Effector memory CD4-positive, alpha-beta T cell (primary cell): ENCODE data around the gene ABHD8.

Experiments used
- DNase-seq, 3 donors: peaks; one replicate each; pipeline ENCODE4 v3.0.0-alpha.2; 2020
- H3K27ac ChIP-seq: 2 replicates; pipeline ENCODE4 v1.7.0; 2013; ENCODE audit warnings: mild to moderate bottlenecking, low read length, moderate library complexity; ENCODE audit not compliant: insufficient read depth, poor library complexity, severe bottlenecking
- H3K27me3 ChIP-seq: replicated peaks from 2 replicates; pipeline ENCODE4 v1.7.0; 2013; ENCODE audit warnings: mild to moderate bottlenecking, low read length; ENCODE audit not compliant: insufficient read depth, control insufficient read depth, poor library complexity, severe bottlenecking
- H3K36me3 ChIP-seq: 2 replicates; pipeline ENCODE4 v1.7.0; 2013; ENCODE audit warnings: mild to moderate bottlenecking, low read length, moderate library complexity; ENCODE audit not compliant: control insufficient read depth, insufficient read depth
- H3K4me1 ChIP-seq: 2 replicates; pipeline ENCODE4 v1.7.0; 2013; ENCODE audit warnings: low read length, mild to moderate bottlenecking; ENCODE audit not compliant: control insufficient read depth, insufficient read depth, poor library complexity, severe bottlenecking
- H3K4me3 ChIP-seq: 2 replicates; pipeline ENCODE4 v1.7.0; 2013; ENCODE audit warnings: low read length, low read depth, mild to moderate bottlenecking; ENCODE audit not compliant: insufficient read depth, poor library complexity, severe bottlenecking
- H3K9me3 ChIP-seq: 2 replicates; pipeline ENCODE4 v1.7.0; 2013; ENCODE audit warnings: mild to moderate bottlenecking, low read length, moderate library complexity; ENCODE audit not compliant: control insufficient read depth

Gene ABHD8

DNA sequence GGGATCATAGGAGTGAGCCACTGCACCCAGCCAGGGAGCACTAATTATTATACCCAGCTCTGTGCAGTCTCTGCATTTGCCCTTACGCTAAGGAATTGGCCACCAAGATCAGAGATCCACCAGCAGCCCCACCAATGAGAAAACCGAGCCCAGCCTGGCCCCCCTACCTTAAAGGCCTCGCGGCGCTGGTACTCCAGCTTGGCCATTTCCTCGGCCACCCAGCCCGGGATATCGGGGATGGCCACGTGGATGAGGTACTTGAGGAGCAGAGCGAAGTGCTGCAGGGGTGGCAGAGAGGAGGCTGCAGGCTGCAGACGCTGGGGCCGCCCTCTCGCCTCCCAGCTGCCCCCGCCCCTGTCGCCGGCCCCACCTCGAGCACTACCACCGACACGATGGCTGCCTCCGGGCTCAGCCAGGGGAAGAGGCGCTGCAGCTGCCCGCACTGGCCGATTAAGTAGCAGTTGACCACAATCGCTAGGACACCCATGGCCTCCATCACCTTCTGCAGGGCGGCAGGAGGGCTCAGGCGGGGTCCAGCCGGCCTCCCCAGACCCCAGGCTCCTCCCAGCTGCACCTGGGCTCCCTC lies 23.9 kb upstream of the ABHD8 start:
- no peak for DNase-seq
- H3K36me3 ChIP-seq = no peaks in the 10 kb centered on the region

DNA sequence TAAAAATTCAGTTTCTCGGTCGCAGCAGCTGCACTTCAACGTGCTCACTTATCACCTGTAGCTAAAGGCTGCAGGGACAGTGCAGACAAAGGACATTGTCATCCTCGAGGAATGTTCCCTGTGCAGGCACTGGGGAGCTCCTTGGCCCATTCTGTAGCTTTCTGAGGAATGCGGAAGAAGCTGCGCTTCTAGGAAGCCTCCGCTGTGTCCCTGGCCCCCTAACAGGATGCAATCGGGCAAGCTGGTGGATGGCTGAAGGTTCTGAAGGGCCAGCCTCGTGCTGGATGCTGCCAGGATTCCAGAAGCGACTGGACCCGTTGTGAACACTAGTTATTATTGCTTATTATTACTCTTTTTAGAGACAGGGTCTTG lies 23.4 kb upstream of the ABHD8 start:
- Histone ChIP-seq H3K36me3 (no peaks in the 10 kb centered on the region), H3K27me3 (no peaks in the 10 kb centered on the region), H3K4me1 (peaks cover 15% of the 10 kb centered on the region), H3K9me3 (no peaks in the 10 kb centered on the region), H3K4me3 (no peak overlapping the region), H3K27ac (no peak overlapping the region)
- DNase-seq = no peak

More for the DNA sequence above, 23.9 kb upstream of the ABHD8 start:
- H3K9me3 ChIP-seq = no peaks in the 10 kb centered on the region
- H3K4me1 ChIP-seq = peaks cover 15% of the 10 kb centered on the region
- H3K4me3 ChIP-seq = no peak overlapping the region
- H3K27me3 ChIP-seq = no peaks in the 10 kb centered on the region
- no peak overlapping the region for H3K27ac ChIP-seq

DNA sequence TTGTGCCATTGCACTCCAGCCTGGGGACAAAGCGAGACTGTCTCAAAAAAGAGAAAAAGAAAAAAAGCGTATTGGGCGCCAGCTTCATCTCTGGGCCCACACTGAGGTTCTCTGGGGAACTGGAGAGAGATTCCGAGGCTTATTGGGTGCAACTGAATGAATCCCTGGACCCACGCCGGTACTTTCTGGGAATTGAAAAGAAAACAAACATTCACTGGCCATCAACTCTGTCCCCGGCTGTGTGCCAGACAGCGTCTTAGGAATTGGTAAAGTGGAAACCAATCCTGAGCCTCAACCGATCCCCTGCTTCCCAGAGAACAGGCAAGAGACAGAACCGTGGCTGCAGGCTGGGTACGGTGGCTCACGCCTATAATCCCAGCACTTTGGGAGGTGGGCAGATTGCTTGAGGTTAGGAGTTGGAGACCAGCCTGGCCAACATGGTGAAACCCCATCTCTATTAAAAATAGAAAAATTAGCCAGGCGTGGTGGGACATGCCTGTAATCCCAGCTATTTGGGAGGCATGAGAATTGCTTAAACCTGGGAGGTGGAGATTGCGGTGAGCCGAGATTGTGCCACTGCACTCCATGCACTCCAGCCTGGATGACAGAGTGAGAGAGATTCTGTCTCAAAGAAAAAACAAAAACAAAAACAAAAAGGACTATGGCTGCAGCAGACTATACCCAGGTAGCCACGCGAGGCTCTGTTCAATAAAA lies 22.8 kb upstream of the ABHD8 start:
- H3K4me1 ChIP-seq = peaks cover 15% of the 10 kb centered on the region
- H3K27me3 ChIP-seq = no peaks in the 10 kb centered on the region
- no peak overlapping the region for H3K4me3 ChIP-seq
- no peak overlapping the region for H3K27ac ChIP-seq
- no peak for DNase-seq
- no peaks in the 10 kb centered on the region for H3K9me3 ChIP-seq
- no peaks in the 10 kb centered on the region for H3K36me3 ChIP-seq

DNA sequence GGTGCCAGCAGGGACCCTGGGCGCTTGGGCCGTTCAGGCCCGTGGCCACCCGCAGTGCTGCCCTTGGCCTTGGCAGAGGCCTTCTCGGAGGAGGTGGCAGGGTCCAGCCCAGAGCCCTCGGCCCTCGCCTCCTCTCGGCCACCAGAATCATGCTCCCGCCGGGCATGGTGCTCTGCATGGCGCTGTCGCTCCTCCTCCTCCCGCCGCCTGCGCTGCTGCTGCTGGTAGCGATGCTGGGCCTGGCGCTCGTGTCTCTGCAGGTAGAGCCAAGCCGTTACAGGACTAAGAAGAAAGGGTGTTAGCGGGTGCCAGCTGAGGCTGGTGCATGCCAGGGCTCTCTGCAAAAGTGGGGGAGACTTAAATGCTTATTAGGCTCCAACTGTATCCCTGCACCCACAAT lies 21.9 kb upstream of the ABHD8 start:
- Histone ChIP-seq H3K36me3 (peaks cover 9% of the 10 kb centered on the region), H3K4me1 (peaks cover 15% of the 10 kb centered on the region), H3K9me3 (no peaks in the 10 kb centered on the region), H3K4me3 (no peak overlapping the region), H3K27ac (no peak overlapping the region), H3K27me3 (no peaks in the 10 kb centered on the region)
- DNase-seq = no peak

DNA sequence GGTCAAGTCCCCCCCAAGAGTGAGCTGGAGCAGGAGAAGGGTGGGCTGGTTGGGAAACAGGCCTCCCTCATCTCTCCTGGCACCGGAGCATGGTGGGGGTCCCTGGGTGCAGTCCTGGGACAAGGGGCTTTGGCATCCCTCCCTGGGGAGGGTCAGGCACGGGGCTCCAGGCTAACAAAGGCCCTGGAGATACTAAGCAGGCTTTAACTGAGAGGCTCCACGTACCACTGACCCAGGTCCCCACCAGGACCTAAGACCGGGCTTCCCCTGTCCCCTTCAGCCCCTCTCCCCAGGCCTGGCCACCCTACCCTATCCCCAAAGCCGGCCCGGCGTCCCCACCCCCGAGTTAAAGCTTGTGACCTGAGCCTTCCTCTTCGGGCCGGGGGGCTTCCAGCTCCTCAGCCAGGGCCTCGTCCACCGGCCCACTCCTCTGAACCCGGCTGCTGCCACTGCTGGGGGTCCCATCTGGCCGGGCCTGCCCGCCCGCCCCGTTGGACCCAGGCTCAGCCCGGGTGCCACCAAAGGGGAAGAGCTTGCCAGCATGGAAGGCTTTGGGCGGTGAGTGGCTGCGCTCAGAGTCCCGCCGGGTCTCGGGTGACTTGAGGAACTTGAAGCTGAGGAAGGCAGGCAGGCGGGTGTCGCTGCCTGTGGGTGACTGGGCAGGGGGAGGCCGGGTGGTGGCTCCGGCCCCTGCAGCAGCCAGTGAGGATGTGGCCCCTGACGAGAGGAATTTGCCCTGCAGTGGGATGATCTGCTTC lies 21.3 kb upstream of the ABHD8 start:
- Histone ChIP-seq H3K4me1 (peaks cover 14% of the 10 kb centered on the region), H3K9me3 (no peaks in the 10 kb centered on the region), H3K27me3 (no peaks in the 10 kb centered on the region), H3K36me3 (peaks cover 15% of the 10 kb centered on the region), H3K27ac (no peak overlapping the region), H3K4me3 (no peak overlapping the region)
- no peak for DNase-seq

DNA sequence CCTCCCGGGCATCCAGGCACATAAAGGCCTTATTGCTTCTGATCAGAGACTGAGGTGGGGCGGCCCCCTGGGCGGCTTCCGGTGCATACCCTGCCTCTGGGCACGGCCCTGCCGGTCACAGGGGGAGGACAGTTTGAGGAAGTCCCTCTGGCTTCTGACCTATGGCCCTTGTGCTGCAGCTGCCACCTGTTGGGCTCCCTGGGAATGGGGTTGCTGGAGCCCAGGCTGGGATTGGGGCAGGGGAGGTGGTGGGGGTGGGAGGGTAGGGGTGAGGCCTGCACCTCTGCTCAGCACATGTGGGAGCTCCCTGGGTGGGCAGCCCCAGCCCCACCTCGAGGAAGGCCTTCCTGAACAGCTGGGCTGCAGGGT lies 20.7 kb upstream of the ABHD8 start:
- Histone ChIP-seq H3K4me1 (peaks cover 9% of the 10 kb centered on the region), H3K27ac (no peak overlapping the region), H3K36me3 (peaks cover 21% of the 10 kb centered on the region), H3K27me3 (no peaks in the 10 kb centered on the region), H3K4me3 (no peak overlapping the region), H3K9me3 (no peaks in the 10 kb centered on the region)
- no peak for DNase-seq

DNA sequence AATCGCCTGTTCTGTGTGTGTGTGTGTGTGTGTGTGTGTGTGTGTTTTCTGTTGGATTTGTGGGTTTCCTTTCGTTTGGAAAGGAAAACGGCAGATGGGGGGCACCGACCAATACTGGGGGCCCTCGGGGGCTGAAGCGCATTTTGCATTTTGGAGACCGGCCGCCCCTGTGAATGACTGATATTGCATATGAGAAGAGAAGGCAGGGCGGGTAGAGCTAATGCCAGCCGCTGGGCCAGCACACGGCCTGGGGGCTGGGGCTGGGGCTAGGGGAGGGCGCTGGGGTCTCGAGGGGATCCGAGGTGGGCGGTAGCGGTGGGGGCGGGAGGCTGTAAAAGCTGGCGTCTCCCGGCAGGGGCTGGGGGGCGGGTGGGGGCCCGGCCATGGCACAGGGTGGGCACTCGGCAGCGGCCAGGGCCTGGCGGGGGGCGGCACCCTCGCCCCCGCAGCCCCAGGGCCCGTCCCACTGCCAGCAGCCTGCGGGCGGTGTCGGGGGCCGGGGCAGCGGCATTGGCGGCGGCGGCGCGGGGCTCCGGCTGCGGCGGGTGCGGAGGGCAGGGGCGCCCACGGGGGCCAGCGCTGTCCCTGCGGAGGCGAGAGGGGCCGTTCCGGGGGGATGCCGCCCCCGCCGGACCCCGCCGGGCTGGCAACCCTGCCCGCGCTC lies 20.2 kb upstream of the ABHD8 start:
- no peak overlapping the region for H3K27ac ChIP-seq
- peaks cover 6% of the 10 kb centered on the region for H3K4me1 ChIP-seq
- H3K4me3 ChIP-seq = no peak overlapping the region
- H3K36me3 ChIP-seq = peaks cover 24% of the 10 kb centered on the region
- no peaks in the 10 kb centered on the region for H3K9me3 ChIP-seq
- no peak for DNase-seq
- H3K27me3 ChIP-seq = no peaks in the 10 kb centered on the region

DNA sequence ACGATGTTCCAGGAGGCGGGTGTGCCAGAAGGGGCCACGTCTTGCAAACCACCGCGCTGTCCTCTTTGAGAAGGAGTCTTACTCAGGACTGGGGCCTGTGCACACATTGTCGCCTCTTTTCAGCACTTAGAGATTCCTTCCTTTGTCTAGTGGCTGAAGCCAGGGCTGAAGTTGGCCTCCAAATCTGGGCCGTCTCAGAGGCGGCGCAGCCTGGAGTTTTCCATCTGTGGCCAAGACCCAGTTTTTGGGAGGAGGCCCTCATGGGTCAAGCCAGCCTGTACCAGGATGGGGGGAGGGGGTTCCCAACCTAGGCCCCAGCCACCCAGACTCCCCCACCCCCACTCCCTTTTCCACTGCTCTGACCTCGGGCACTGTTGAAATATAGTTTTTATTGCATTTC lies 19.6 kb upstream of the ABHD8 start:
- no peak for DNase-seq
- H3K4me3 ChIP-seq = no peak overlapping the region
- peaks cover 24% of the 10 kb centered on the region for H3K36me3 ChIP-seq
- H3K27me3 ChIP-seq = no peaks in the 10 kb centered on the region
- no peaks in the 10 kb centered on the region for H3K9me3 ChIP-seq
- peaks cover 3% of the 10 kb centered on the region for H3K4me1 ChIP-seq
- H3K27ac ChIP-seq = no peak overlapping the region

DNA sequence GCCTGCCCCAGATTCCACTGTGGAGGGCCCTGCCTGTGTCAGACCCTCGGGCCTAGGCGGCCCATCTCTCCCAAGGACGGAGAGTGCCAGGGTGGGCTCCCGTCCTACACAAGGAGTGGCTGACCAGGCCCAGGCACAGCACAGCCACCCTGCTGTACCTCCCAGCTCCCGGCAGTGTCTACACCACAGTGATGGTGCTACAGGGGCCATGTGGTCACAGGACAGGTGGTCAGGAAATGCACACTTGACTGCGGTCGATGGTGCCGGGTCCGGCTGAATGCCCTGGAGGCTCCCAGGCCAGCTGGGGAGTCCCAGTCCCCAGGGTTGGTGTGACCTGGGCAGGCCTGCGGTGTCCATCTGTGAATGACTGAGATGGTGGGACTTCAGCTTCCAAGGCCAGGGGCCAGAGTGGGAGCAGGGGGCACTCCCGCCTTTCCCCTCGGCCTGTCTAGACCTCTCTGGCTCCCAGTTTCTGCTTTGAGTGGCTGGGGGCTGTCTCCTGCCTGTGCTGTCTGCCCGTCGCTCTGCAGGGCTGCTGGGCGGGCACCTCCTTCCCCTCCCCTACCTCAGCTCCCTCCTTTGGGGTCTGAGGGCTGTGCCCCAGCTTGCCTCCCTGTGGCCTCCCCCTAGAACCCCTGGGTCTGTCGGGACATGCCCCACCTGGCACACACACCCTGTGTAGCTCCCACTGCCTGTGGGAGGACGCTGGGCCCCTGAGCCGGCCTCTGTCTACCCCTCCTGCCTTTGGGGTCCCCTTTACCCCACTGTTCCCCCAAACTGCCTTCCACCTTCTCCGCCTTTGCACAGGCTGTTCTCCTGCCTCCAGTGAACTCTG lies 18.6 kb upstream of the ABHD8 start:
- no peak for DNase-seq
- H3K36me3 ChIP-seq = peaks cover 24% of the 10 kb centered on the region
- peaks cover 3% of the 10 kb centered on the region for H3K4me1 ChIP-seq
- no peaks in the 10 kb centered on the region for H3K27me3 ChIP-seq
- H3K27ac ChIP-seq = no peak overlapping the region
- no peak overlapping the region for H3K4me3 ChIP-seq
- no peaks in the 10 kb centered on the region for H3K9me3 ChIP-seq
